H9 (cell line): ENCODE measurements around the gene PCF11. TPM values are rescaled to one million over a fixed set of nuclear protein-coding genes. Genes with fewer than 3 reads are reported as not detected.
"Not testable (repeated sequence)": the region's sequence is repeated elsewhere in the genome, so short reads cannot be mapped to it uniquely, and the experiment has no call there.

ENCODE experiments used
- DNase-seq: peaks from one replicate; pipeline ENCODE4 v3.0.0-alpha.2; 2017
- H2AFZ ChIP-seq: one replicate; pipeline ENCODE4 v1.6.1; 2013; ENCODE audit warnings: mild to moderate bottlenecking, low read length, control low read depth, moderate library complexity
- H2AK5ac ChIP-seq: 2 replicates; pipeline ENCODE4 v1.6.1; 2013; ENCODE audit warnings: low read length, control low read depth, mixed read lengths; ENCODE audit not compliant: insufficient read length
- H2BK120ac ChIP-seq: one replicate; pipeline ENCODE4 v1.6.1; 2013; ENCODE audit warnings: low read depth, mild to moderate bottlenecking, low read length, control low read depth, inconsistent platforms; ENCODE audit not compliant: poor library complexity, severe bottlenecking
- H2BK12ac ChIP-seq: 2 replicates; pipeline ENCODE4 v1.6.1; 2013; ENCODE audit warnings: low read length, control low read depth, mixed read lengths, low read depth; ENCODE audit not compliant: insufficient read length
- H2BK15ac ChIP-seq: 2 replicates; pipeline ENCODE4 v1.6.1; 2013; ENCODE audit warnings: low read depth, low read length, control low read depth
- H2BK20ac ChIP-seq: one replicate; pipeline ENCODE4 v1.6.1; 2013; ENCODE audit warnings: low read depth, mild to moderate bottlenecking, low read length, control low read depth, inconsistent platforms; ENCODE audit not compliant: poor library complexity, severe bottlenecking
- H2BK5ac ChIP-seq: 2 replicates; pipeline ENCODE4 v1.6.1; 2013; ENCODE audit warnings: low read length, control low read depth, mixed read lengths; ENCODE audit not compliant: insufficient read length
- H3K14ac ChIP-seq: 2 replicates; pipeline ENCODE4 v1.6.1; 2013; ENCODE audit warnings: low read length, control low read depth; ENCODE audit not compliant: insufficient read depth
- H3K18ac ChIP-seq: 2 replicates; pipeline ENCODE4 v1.6.1; 2013; ENCODE audit warnings: low read depth, mild to moderate bottlenecking, mixed read lengths, low read length, control low read depth; ENCODE audit not compliant: insufficient read length
- H3K23ac ChIP-seq: 2 replicates; pipeline ENCODE4 v1.6.1; 2013; ENCODE audit warnings: low read length, control low read depth, mixed read lengths, low read depth; ENCODE audit not compliant: insufficient read length
- H3K23me2 ChIP-seq: 2 replicates; pipeline ENCODE4 v1.6.1; 2013; ENCODE audit warnings: low read depth, mild to moderate bottlenecking, mixed read lengths, low read length, control low read depth; ENCODE audit not compliant: insufficient read length, poor library complexity, severe bottlenecking
- H3K27ac ChIP-seq: 2 replicates; pipeline ENCODE4 v1.5.1; 2013; ENCODE audit warnings: low read length, control low read depth, mixed read lengths, low read depth; ENCODE audit not compliant: insufficient read length
- H3K27me3 ChIP-seq: 2 replicates; pipeline ENCODE4 v1.6.1; 2013; ENCODE audit warnings: low read length, control low read depth, inconsistent platforms; ENCODE audit not compliant: insufficient read depth
- H3K4ac ChIP-seq: 2 replicates; pipeline ENCODE4 v1.6.1; 2013; ENCODE audit warnings: low read depth, mild to moderate bottlenecking, control low read depth, inconsistent platforms, low read length, moderate library complexity
- H3K4me1 ChIP-seq: 2 replicates; pipeline ENCODE4 v1.6.1; 2013; ENCODE audit warnings: low read length, control low read depth, inconsistent platforms; ENCODE audit not compliant: insufficient read depth
- H3K4me2 ChIP-seq: 2 replicates; pipeline ENCODE4 v1.6.1; 2013; ENCODE audit warnings: low read length, control low read depth, mixed read lengths; ENCODE audit not compliant: insufficient read length, insufficient read depth
- H3K56ac ChIP-seq: 2 replicates; pipeline ENCODE4 v1.6.1; 2013; ENCODE audit warnings: low read depth, mild to moderate bottlenecking, mixed read lengths, low read length, control low read depth; ENCODE audit not compliant: insufficient read length
- H3K79me1 ChIP-seq: 2 replicates; pipeline ENCODE4 v1.6.1; 2013; ENCODE audit warnings: low read depth, mild to moderate bottlenecking, moderate library complexity, low read length, control low read depth, inconsistent platforms; ENCODE audit not compliant: insufficient read depth, poor library complexity, severe bottlenecking
- H3K79me2 ChIP-seq: 2 replicates; pipeline ENCODE4 v1.6.1; 2013; ENCODE audit warnings: low read length, control low read depth, inconsistent platforms; ENCODE audit not compliant: insufficient read depth
- H3K9ac ChIP-seq: 2 replicates; pipeline ENCODE4 v1.6.1; 2013; ENCODE audit warnings: low read length, control low read depth, mixed read lengths; ENCODE audit not compliant: insufficient read length; ENCODE audit errors: extremely low read depth
- H3K9me3 ChIP-seq: one replicate; pipeline ENCODE4 v1.6.1; 2013; ENCODE audit warnings: low read depth, low read length, inconsistent platforms; ENCODE audit not compliant: control insufficient read depth
- H3T11ph ChIP-seq: one replicate; pipeline ENCODE4 v1.6.1; 2013; ENCODE audit warnings: mild to moderate bottlenecking, low read length, control low read depth, inconsistent platforms
- H4K20me1 ChIP-seq: one replicate; pipeline ENCODE4 v1.6.1; 2013; ENCODE audit not compliant: control insufficient read depth, insufficient read length, insufficient read depth
- H4K5ac ChIP-seq: 2 replicates; pipeline ENCODE4 v1.6.1; 2013; ENCODE audit warnings: low read depth, mild to moderate bottlenecking, mixed read lengths, low read length, control low read depth; ENCODE audit not compliant: insufficient read length
- H4K8ac ChIP-seq: replicated peaks from 2 replicates; pipeline ENCODE4 v1.6.1; 2013; ENCODE audit warnings: low read length, control low read depth, mixed read lengths, low read depth; ENCODE audit not compliant: insufficient read length
- H4K91ac ChIP-seq: 2 replicates; pipeline ENCODE4 v1.6.1; 2013; ENCODE audit warnings: low read depth, mild to moderate bottlenecking, moderate library complexity, mixed read lengths, low read length, control low read depth; ENCODE audit not compliant: insufficient read length
- H3K27ac Mint-ChIP-seq, 3 experiments: 2 replicates in 2 of 3; 3 replicates in 1 of 3; pipeline ENCODE4 v1.8.0; 2020 to 2021; ENCODE audit warnings: mixed read lengths in 3 of 3, mild to moderate bottlenecking in 1 of 3, moderate library complexity in 1 of 3
- H3K27me3 Mint-ChIP-seq: 2 replicates; pipeline ENCODE4 v1.8.0; 2021; ENCODE audit warnings: low read depth, mild to moderate bottlenecking, moderate library complexity, mixed read lengths
- H3K36me3 Mint-ChIP-seq, 3 experiments: 2 replicates in 2 of 3; 3 replicates in 1 of 3; pipeline ENCODE4 v1.8.0; 2020 to 2021; ENCODE audit warnings: low read depth in 3 of 3, mixed read lengths in 3 of 3; ENCODE audit not compliant: insufficient read depth in 1 of 3
- H3K4me1 Mint-ChIP-seq, 2 experiments: 2 replicates each; pipeline ENCODE4 v1.8.0; 2020; ENCODE audit warnings: mixed read lengths in 2 of 2
- H3K4me3 Mint-ChIP-seq, 2 experiments: 2 replicates in 1 of 2; 3 replicates in 1 of 2; pipeline ENCODE4 v1.8.0; 2020 to 2021; ENCODE audit warnings: mild to moderate bottlenecking in 2 of 2, mixed read lengths in 2 of 2, moderate library complexity in 1 of 2
- H3K9me3 Mint-ChIP-seq, 2 experiments: 2 replicates in 1 of 2; 3 replicates in 1 of 2; pipeline ENCODE4 v1.8.0; 2020; ENCODE audit warnings: mild to moderate bottlenecking in 2 of 2, mixed read lengths in 2 of 2, moderate library complexity in 1 of 2
- whole genome bisulfite sequencing: extraction: QIAGEN DNeasy Blood & Tissue Kit; methylation state at CpG from one replicate; pipeline ENCODE4 v1.1.7; 2013; ENCODE audit warnings: missing lambda C conversion rate, low lambda C conversion rate, mixed read lengths; ENCODE audit not compliant: insufficient read length; ENCODE audit errors: extremely low coverage; 5-methylcytosine and 5-hydroxymethylcytosine counted together
- total RNA-seq: library from RNA; stranded (reverse); gene quantifications from 2 replicates; pipeline ENCODE4 v1.2.1, GENCODE V29; 2021
- TF ChIP-seq, protein P1 (sequence below): fragments of 200-600 bp; sonication (generic); conservative IDR thresholded peaks from 3 replicates; pipeline ENCODE4 v1.8.0; 2021; ENCODE audit warnings: antibody characterized with exemption, mild to moderate bottlenecking

PCF11 gene
- total RNA-seq, 1 experiment from 2014 or later = 50.9 TPM

GRCh38 chr11:83132191-83132590 lies 24.7 kb upstream of the PCF11 start:
- H2BK15ac ChIP-seq = no peak overlapping the region
- no peak overlapping the region for H3K27ac Mint-ChIP-seq
- H4K20me1 ChIP-seq = no peaks in the 10 kb centered on the region
- H3K56ac ChIP-seq = no peak overlapping the region
- H3K79me2 ChIP-seq = no peaks in the 10 kb centered on the region
- peaks cover 0 to 4% (median 2%) of the 10 kb centered on the region in 3 experiments; a peak in 4 of 7 replicates for H3K36me3 Mint-ChIP-seq
- no peaks in the 10 kb centered on the region for H3K23me2 ChIP-seq
- no peak overlapping the region for H4K8ac ChIP-seq
- H3K9me3 Mint-ChIP-seq = peaks cover 16 to 17% of the 10 kb centered on the region in 2 experiments; a peak in 4 of 5 replicates
- H3K27ac ChIP-seq = no peak overlapping the region
- no peaks in the 10 kb centered on the region for H3K4me1 Mint-ChIP-seq
- no peak overlapping the region for H2BK120ac ChIP-seq
- H2AK5ac ChIP-seq = no peak overlapping the region
- H3K23ac ChIP-seq = no peak overlapping the region
- no peak overlapping the region for H3K18ac ChIP-seq
- H3K79me1 ChIP-seq = no peaks in the 10 kb centered on the region
- no peak overlapping the region for H2BK12ac ChIP-seq
- no CpG with 5 or more reads among the region's 4 CpGs for WGBS
- H3K27me3 Mint-ChIP-seq = no peaks in the 10 kb centered on the region
- no peak overlapping the region for H3K4me2 ChIP-seq
- no peaks in the 10 kb centered on the region for H3K27me3 ChIP-seq
- H4K5ac ChIP-seq = no peak overlapping the region
- no peaks in the 10 kb centered on the region for H3K4me1 ChIP-seq
- H3K9me3 ChIP-seq = no peaks in the 10 kb centered on the region
- no peak overlapping the region for H2BK20ac ChIP-seq
- H2BK5ac ChIP-seq = no peak overlapping the region
- no peak overlapping the region for H4K91ac ChIP-seq
- no peak overlapping the region for H3K14ac ChIP-seq
- no peak overlapping the region for H3K9ac ChIP-seq
- H3K4me3 Mint-ChIP-seq = no peak overlapping the region
- TF ChIP-seq, protein P1, sequence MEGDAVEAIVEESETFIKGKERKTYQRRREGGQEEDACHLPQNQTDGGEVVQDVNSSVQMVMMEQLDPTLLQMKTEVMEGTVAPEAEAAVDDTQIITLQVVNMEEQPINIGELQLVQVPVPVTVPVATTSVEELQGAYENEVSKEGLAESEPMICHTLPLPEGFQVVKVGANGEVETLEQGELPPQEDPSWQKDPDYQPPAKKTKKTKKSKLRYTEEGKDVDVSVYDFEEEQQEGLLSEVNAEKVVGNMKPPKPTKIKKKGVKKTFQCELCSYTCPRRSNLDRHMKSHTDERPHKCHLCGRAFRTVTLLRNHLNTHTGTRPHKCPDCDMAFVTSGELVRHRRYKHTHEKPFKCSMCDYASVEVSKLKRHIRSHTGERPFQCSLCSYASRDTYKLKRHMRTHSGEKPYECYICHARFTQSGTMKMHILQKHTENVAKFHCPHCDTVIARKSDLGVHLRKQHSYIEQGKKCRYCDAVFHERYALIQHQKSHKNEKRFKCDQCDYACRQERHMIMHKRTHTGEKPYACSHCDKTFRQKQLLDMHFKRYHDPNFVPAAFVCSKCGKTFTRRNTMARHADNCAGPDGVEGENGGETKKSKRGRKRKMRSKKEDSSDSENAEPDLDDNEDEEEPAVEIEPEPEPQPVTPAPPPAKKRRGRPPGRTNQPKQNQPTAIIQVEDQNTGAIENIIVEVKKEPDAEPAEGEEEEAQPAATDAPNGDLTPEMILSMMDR = no peak
- no peak for DNase-seq
- no peak overlapping the region for H2AFZ ChIP-seq
- no peak overlapping the region for H3T11ph ChIP-seq
- no peak overlapping the region for H3K4ac ChIP-seq

DNA sequence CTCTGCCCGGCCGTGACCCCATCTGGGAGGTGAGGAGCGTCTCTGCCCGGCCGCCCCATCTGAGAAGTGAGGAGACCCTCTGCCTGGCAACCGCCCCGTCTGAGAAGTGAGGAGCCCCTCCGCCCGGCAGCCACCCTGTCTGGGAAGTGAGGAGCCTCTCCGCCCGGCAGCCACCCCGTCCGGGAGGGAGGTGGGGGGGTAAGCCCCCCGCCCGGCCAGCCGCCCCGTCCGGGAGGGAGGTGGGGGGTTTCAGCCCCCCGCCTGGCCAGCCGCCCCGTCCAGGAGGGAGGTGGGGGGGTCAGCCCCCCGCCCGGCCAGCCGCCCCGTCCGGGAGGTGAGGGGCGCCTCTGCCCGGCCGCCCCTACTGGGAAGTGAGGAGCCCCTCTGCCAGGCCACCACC lies 23.7 kb upstream of the PCF11 start:
- not testable (repeated sequence) for H4K5ac ChIP-seq, H3K23me2 ChIP-seq, H3K79me2 ChIP-seq, H3K14ac ChIP-seq, H2BK20ac ChIP-seq, H3K4me2 ChIP-seq, H2BK5ac ChIP-seq, H2BK120ac ChIP-seq, H3K18ac ChIP-seq, H4K91ac ChIP-seq, H3K9me3 ChIP-seq, H2BK15ac ChIP-seq, H2AFZ ChIP-seq, H3K79me1 ChIP-seq, H3K27ac ChIP-seq, H3K4me1 ChIP-seq, H3K4ac ChIP-seq, H3K4me1 Mint-ChIP-seq, H3K9ac ChIP-seq, DNase-seq, H3T11ph ChIP-seq, H4K20me1 ChIP-seq, H3K27me3 ChIP-seq, H2BK12ac ChIP-seq, H4K8ac ChIP-seq, H3K4me3 Mint-ChIP-seq, H3K23ac ChIP-seq, H3K27ac Mint-ChIP-seq, H2AK5ac ChIP-seq, H3K36me3 Mint-ChIP-seq, H3K27me3 Mint-ChIP-seq, H3K56ac ChIP-seq
- no CpG with 5 or more reads among the region's 29 CpGs for WGBS
- peaks cover 16 to 17% of the 10 kb centered on the region in 2 experiments; a peak in 4 of 5 replicates for H3K9me3 Mint-ChIP-seq
